Ascending aorta (tissue), 2 donors: ENCODE data around the gene STXBP6. TPM values are rescaled to one million over a fixed set of nuclear protein-coding genes. Genes with fewer than 3 reads are reported as not detected.

Experiments
- DNase-seq, 2 donors: peaks; one replicate each; pipeline ENCODE4 v3.0.0-alpha.2; 2019; ENCODE audit warnings: low spot score in 2 of 2
- H3K27ac ChIP-seq, 2 donors: fragments of 200-600 bp; sonication (generic); one replicate each; pipeline ENCODE4 v1.5.1; 2016 to 2017; ENCODE audit warnings: mild to moderate bottlenecking in 1 of 2
- H3K27me3 ChIP-seq: fragments of 200-600 bp; sonication (generic); one replicate; pipeline ENCODE4 v1.5.1; 2017
- H3K36me3 ChIP-seq, 2 donors: fragments of 200-600 bp; sonication (generic); one replicate each; pipeline ENCODE4 v1.5.1; 2016
- H3K4me1 ChIP-seq, 2 donors: fragments of 200-600 bp; sonication (generic); one replicate each; pipeline ENCODE4 v1.5.1; 2016 to 2017; ENCODE audit warnings: mild to moderate bottlenecking in 1 of 2
- H3K4me3 ChIP-seq, 2 donors: fragments of 200-600 bp; sonication (generic); one replicate each; pipeline ENCODE4 v1.5.1; 2016 to 2017; ENCODE audit warnings: mild to moderate bottlenecking in 1 of 2
- H3K9me3 ChIP-seq, 2 donors: fragments of 200-600 bp; sonication (generic); one replicate each; pipeline ENCODE4 v1.5.1; 2016
- CTCF ChIP-seq, 3 experiments: fragments of 200-600 bp in 2 of 3; fragments of 450-650 bp in 1 of 3; sonication (generic) in 2 of 3; IDR thresholded peaks; one replicate each; pipeline ENCODE4 v1.5.1; 2016 to 2019; ENCODE audit warnings: antibody characterized with exemption in 3 of 3, mild to moderate bottlenecking in 1 of 3, moderate library complexity in 1 of 3
- intact Hi-C: fragments of 100-400 bp; cut with DNase I; formaldehyde crosslinking; loops from one replicate; pipeline ENCODE4 v1.15.1; 2023
- total RNA-seq: library from RNA; depleted of rRNA; stranded (reverse); fragments of >200 nt; gene quantifications from one replicate; pipeline ENCODE4 v1.1.0, GENCODE V29; 2016

STXBP6 gene
- total RNA-seq, 1 donor from 2014 or later = 0.21 TPM

- TF ChIP-seq CTCF (IDR thresholded peaks at IDR 0.05) = no peak
- no peak overlapping the region for H3K4me3 ChIP-seq
- intact Hi-C loops = no loop called here
- H3K27me3 ChIP-seq = no peaks in the 10 kb centered on the region
- no peaks in the 10 kb centered on the region for H3K36me3 ChIP-seq
- H3K9me3 ChIP-seq = no peaks in the 10 kb centered on the region
- H3K27ac ChIP-seq = no peak overlapping the region
- H3K4me1 ChIP-seq = no peaks in the 10 kb centered on the region
- DNase-seq = no peak
Measured at GRCh38 chr14:25010471-25010870, 39.5 kb downstream of the STXBP6 start.

- no peak for DNase-seq
- H3K9me3 ChIP-seq = no peaks in the 10 kb centered on the region
- intact Hi-C loops = no loop called here
- no peak overlapping the region for H3K4me3 ChIP-seq
- H3K4me1 ChIP-seq = no peaks in the 10 kb centered on the region
- no peak for TF ChIP-seq CTCF (IDR thresholded peaks at IDR 0.05)
- H3K36me3 ChIP-seq = no peaks in the 10 kb centered on the region
- H3K27me3 ChIP-seq = no peaks in the 10 kb centered on the region
- no peak overlapping the region for H3K27ac ChIP-seq
Measured at GRCh38 chr14:25009891-25010290, 40.1 kb downstream of the STXBP6 start.

- TF ChIP-seq CTCF (IDR thresholded peaks at IDR 0.05) = no peak
- no peak for DNase-seq
- H3K4me1 ChIP-seq = no peaks in the 10 kb centered on the region
- intact Hi-C loops = no loop called here
- H3K36me3 ChIP-seq = no peaks in the 10 kb centered on the region
- no peaks in the 10 kb centered on the region for H3K9me3 ChIP-seq
- no peak overlapping the region for H3K27ac ChIP-seq
- H3K4me3 ChIP-seq = no peak overlapping the region
- no peaks in the 10 kb centered on the region for H3K27me3 ChIP-seq
Measured at GRCh38 chr14:25007832-25008231, 42.1 kb downstream of the STXBP6 start.

GRCh38 chr14:25006961-25007795, 42.8 kb downstream of the STXBP6 start:
- no peaks in the 10 kb centered on the region for H3K27me3 ChIP-seq
- H3K27ac ChIP-seq = no peak overlapping the region
- no peak for DNase-seq
- H3K4me1 ChIP-seq = no peaks in the 10 kb centered on the region
- intact Hi-C loops = no loop called here
- H3K9me3 ChIP-seq = no peaks in the 10 kb centered on the region
- H3K4me3 ChIP-seq = no peak overlapping the region
- TF ChIP-seq CTCF (IDR thresholded peaks at IDR 0.05) = no peak
- no peaks in the 10 kb centered on the region for H3K36me3 ChIP-seq

GRCh38 chr14:25006031-25006430, 43.9 kb downstream of the STXBP6 start:
- intact Hi-C loops = no loop called here
- Histone ChIP-seq H3K4me1 (no peaks in the 10 kb centered on the region), H3K27me3 (no peaks in the 10 kb centered on the region), H3K9me3 (no peaks in the 10 kb centered on the region), H3K27ac (no peak overlapping the region), H3K4me3 (no peak overlapping the region), H3K36me3 (no peaks in the 10 kb centered on the region)
- no peak for DNase-seq
- TF ChIP-seq CTCF (IDR thresholded peaks at IDR 0.05) = no peak
